GM03348 (cell line): ENCODE data around the gene SYAP1.
"Not testable (repeated sequence)": the region's sequence is repeated elsewhere in the genome, so short reads cannot be mapped to it uniquely, and the experiment has no call there.

ENCODE experiments used
- DNase-seq: peaks from one replicate; pipeline ENCODE4 v3.0.0; 2012; ENCODE audit warnings: low spot score

The SYAP1 gene

GRCh38 chrX:16779815-16780214 lies 60.4 kb downstream of the SYAP1 start:
- not testable (repeated sequence) for DNase-seq

- no peak for DNase-seq
These were observed 64.0 kb downstream of the SYAP1 start for GRCh38 chrX:16783452-16783851.

GRCh38 chrX:16784440-16784839 lies 65.0 kb downstream of the SYAP1 start:
- DNase-seq = not testable (repeated sequence)

- DNase-seq = no peak
These were observed 66.1 kb downstream of the SYAP1 start for GRCh38 chrX:16785247-16786138.

GRCh38 chrX:16786139-16786790 lies 66.9 kb downstream of the SYAP1 start, which contains the start of gene TXLNG:
Gene TXLNG, plus strand, starts transcription at chrX:16786466. Its CDS starts 22 bp downstream, at chrX:16786488.
- peak; percentile 96 for DNase-seq

- DNase-seq = peak; percentile 31
These were observed 67.7 kb downstream of the SYAP1 start for GRCh38 chrX:16786791-16787735.

- DNase-seq = no peak
These were observed 69.1 kb downstream of the SYAP1 start for GRCh38 chrX:16788477-16788876.

GRCh38 chrX:16796298-16796697 lies 76.9 kb downstream of the SYAP1 start:
- no peak for DNase-seq

GRCh38 chrX:16797358-16797757 lies 77.9 kb downstream of the SYAP1 start:
- peak; percentile 5 for DNase-seq

GRCh38 chrX:16797841-16798240 lies 78.4 kb downstream of the SYAP1 start:
- DNase-seq = peak; percentile 18

GRCh38 chrX:16804923-16805464 lies 85.6 kb downstream of the SYAP1 start:
- no peak for DNase-seq

- peak; percentile 46 for DNase-seq
These were observed 88.1 kb downstream of the SYAP1 start for GRCh38 chrX:16807548-16807947.

- peak; percentile 69 for DNase-seq
These were observed 88.6 kb downstream of the SYAP1 start for GRCh38 chrX:16807976-16808542.

- no peak for DNase-seq
These were observed 95.2 kb downstream of the SYAP1 start for GRCh38 chrX:16814597-16814996.
